ENCODE data around the gene PHPT1. TPM values are rescaled to one million over a fixed set of nuclear protein-coding genes. Genes with fewer than 3 reads are reported as not detected.

The PHPT1 gene
- total and polyA plus RNA-seq, 2 donors (not counting 1 experiment from before 2014, with no cell fraction given) = 99.6 to 190 TPM

DNA sequence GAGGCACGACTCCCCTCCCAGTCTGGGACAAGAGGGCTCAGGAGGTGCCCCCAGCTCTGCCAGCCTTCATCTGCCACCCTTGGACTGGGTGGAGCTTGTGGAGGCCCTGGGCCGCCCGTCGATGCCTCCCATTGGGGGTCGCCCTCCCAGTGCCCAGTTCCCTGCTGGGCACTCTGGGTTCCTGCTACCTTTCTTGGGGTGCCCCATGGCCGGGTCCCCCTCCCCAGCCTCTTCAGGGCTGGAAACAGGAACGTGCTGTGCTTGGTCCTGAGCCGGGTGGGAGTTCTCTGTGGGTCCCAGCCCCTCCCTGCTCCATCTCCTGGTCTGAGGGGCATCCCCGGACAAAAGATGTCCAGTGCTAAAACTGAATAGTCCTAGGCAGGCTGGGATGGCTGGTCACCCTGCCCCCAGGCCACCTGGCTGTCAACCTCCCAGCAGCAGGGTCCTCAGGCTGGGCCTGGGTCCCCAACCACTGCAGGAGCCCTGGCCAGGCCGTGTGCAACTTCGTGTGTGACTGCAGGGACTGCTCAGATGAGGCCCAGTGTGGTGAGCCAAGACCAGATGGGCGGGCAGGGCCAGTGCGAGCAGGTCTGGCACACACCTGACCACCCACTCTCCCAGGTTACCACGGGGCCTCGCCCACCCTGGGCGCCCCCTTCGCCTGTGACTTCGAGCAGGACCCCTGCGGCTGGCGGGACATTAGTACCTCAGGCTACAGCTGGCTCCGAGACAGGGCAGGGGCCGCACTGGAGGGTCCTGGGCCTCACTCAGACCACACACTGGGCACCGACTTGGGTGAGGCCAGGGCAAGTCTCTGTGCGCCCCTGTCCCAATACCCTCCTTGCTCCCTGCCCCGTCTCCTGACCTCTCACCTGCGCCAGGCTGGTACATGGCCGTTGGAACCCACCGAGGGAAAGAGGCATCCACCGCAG lies 3.7 kb downstream of the PHPT1 start:
- Histone ChIP-seq H4K20me1 (ENCODE audit: control insufficient read depth, extremely low read depth, insufficient read depth, low read length) (no peaks in the 10 kb centered on the region), H2AFZ (ENCODE audit: low read length) (no peak overlapping the region), H3K9ac (ENCODE audit: insufficient read depth, low read length) (no peak overlapping the region), H3K4me1 (ENCODE audit: control insufficient read depth, extremely low read depth, insufficient read depth, low read length) (peaks cover 3% of the 10 kb centered on the region), H3K27me3 (ENCODE audit: control insufficient read depth, insufficient read depth, low read length) (no peaks in the 10 kb centered on the region), H3K9me3 (ENCODE audit: control insufficient read depth, insufficient read depth, low read depth, low read length) (no peaks in the 10 kb centered on the region), H3K27ac (ENCODE audit: insufficient read depth, low read length) (no peak overlapping the region), H3K4me2 (ENCODE audit: extremely low read depth, insufficient read depth, low read length) (no peak overlapping the region), H3K36me3 (ENCODE audit: control insufficient read depth, insufficient read depth, low read length) (peaks cover 15% of the 10 kb centered on the region), H3K4me3 (replicated peaks in 1 of 4; ENCODE audit: control extremely low read depth in 1 of 4, insufficient read depth in 1 of 4, low read depth in 3 of 4, low read length in 4 of 4) (no peak overlapping the region), H3K79me2 (ENCODE audit: control insufficient read depth, insufficient read depth, low read length) (no peaks in the 10 kb centered on the region)
- no peak for DNase-seq (ENCODE audit: low read depth in 2 of 2)
- no peak for TF ChIP-seq EZH2 (IDR thresholded peaks at IDR 0.05; ENCODE audit: low read length, missing control alignments)
- TF ChIP-seq, protein P1, sequence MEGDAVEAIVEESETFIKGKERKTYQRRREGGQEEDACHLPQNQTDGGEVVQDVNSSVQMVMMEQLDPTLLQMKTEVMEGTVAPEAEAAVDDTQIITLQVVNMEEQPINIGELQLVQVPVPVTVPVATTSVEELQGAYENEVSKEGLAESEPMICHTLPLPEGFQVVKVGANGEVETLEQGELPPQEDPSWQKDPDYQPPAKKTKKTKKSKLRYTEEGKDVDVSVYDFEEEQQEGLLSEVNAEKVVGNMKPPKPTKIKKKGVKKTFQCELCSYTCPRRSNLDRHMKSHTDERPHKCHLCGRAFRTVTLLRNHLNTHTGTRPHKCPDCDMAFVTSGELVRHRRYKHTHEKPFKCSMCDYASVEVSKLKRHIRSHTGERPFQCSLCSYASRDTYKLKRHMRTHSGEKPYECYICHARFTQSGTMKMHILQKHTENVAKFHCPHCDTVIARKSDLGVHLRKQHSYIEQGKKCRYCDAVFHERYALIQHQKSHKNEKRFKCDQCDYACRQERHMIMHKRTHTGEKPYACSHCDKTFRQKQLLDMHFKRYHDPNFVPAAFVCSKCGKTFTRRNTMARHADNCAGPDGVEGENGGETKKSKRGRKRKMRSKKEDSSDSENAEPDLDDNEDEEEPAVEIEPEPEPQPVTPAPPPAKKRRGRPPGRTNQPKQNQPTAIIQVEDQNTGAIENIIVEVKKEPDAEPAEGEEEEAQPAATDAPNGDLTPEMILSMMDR (conservative IDR thresholded peaks at IDR 0.05 in 1 of 2, IDR thresholded peaks at IDR 0.05 in 1 of 2; ENCODE audit: low read depth in 1 of 2, low read length in 2 of 2) = no peak

DNA sequence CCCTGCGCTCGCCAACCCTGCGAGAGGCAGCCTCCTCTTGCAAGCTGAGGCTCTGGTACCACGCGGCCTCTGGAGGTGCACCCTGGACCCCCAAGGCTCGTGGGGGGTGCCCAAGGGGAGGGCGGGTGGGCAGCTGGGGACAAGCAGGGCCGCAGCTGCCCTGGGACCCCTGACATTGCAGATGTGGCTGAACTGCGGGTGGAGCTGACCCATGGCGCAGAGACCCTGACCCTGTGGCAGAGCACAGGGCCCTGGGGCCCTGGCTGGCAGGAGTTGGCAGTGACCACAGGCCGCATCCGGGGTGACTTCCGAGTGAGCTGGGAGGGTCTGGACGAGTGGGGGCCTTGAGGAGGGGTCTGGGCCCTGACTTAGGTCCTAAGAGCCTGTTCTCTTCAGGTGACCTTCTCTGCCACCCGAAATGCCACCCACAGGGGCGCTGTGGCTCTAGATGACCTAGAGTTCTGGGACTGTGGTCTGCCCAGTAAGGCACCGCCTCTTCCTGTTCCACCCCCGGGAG lies 4.4 kb downstream of the PHPT1 start:
- H4K20me1 ChIP-seq (ENCODE audit: control insufficient read depth, extremely low read depth, insufficient read depth, low read length) = no peaks in the 10 kb centered on the region
- H3K4me2 ChIP-seq (ENCODE audit: extremely low read depth, insufficient read depth, low read length) = no peak overlapping the region
- no peaks in the 10 kb centered on the region for H3K27me3 ChIP-seq (ENCODE audit: control insufficient read depth, insufficient read depth, low read length)
- no peak overlapping the region for H3K4me3 ChIP-seq (replicated peaks in 1 of 4; ENCODE audit: control extremely low read depth in 1 of 4, insufficient read depth in 1 of 4, low read depth in 3 of 4, low read length in 4 of 4)
- TF ChIP-seq, protein P1 (conservative IDR thresholded peaks at IDR 0.05 in 1 of 2, IDR thresholded peaks at IDR 0.05 in 1 of 2; ENCODE audit: low read depth in 1 of 2, low read length in 2 of 2) = no peak
- TF ChIP-seq EZH2 (IDR thresholded peaks at IDR 0.05; ENCODE audit: low read length, missing control alignments) = no peak
- no peaks in the 10 kb centered on the region for H3K9me3 ChIP-seq (ENCODE audit: control insufficient read depth, insufficient read depth, low read depth, low read length)
- peaks cover 3% of the 10 kb centered on the region for H3K4me1 ChIP-seq (ENCODE audit: control insufficient read depth, extremely low read depth, insufficient read depth, low read length)
- H2AFZ ChIP-seq (ENCODE audit: low read length) = no peak overlapping the region
- no peaks in the 10 kb centered on the region for H3K79me2 ChIP-seq (ENCODE audit: control insufficient read depth, insufficient read depth, low read length)
- H3K36me3 ChIP-seq (ENCODE audit: control insufficient read depth, insufficient read depth, low read length) = peaks cover 17% of the 10 kb centered on the region
- no peak for DNase-seq (ENCODE audit: low read depth in 2 of 2)
- no peak overlapping the region for H3K27ac ChIP-seq (ENCODE audit: insufficient read depth, low read length)
- H3K9ac ChIP-seq (ENCODE audit: insufficient read depth, low read length) = no peak overlapping the region

DNA sequence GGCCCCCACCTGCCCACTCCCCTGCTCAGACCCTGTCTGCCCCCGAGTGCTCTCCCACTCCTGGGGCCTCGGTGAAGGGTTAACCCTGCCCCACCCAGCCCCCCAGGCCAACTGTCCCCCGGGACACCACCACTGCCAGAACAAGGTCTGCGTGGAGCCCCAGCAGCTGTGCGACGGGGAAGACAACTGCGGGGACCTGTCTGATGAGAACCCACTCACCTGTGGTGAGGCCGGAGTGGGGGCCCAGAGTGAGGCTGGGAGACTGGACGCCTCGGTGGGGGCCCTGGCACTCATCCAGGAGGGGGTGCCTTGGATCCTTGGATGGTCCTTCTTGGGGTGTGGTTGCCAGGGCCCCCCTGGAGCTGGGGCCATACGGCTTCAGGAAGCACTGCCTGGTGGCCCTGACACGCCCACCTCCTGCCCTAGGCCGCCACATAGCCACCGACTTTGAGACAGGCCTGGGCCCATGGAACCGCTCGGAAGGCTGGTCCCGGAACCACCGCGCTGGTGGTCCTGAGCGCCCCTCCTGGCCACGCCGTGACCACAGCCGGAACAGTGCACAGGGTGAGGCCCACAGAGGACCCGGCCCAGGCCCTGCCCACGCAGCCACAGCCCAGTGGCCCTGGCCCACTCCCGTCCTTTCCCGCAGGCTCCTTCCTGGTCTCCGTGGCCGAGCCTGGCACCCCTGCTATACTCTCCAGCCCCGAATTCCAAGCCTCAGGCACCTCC lies 5.1 kb downstream of the PHPT1 start:
- no peak overlapping the region for H3K27ac ChIP-seq (ENCODE audit: insufficient read depth, low read length)
- DNase-seq (ENCODE audit: low read depth in 2 of 2) = no peak
- no peaks in the 10 kb centered on the region for H3K79me2 ChIP-seq (ENCODE audit: control insufficient read depth, insufficient read depth, low read length)
- no peak for TF ChIP-seq EZH2 (IDR thresholded peaks at IDR 0.05; ENCODE audit: low read length, missing control alignments)
- TF ChIP-seq, protein P1 (conservative IDR thresholded peaks at IDR 0.05 in 1 of 2, IDR thresholded peaks at IDR 0.05 in 1 of 2; ENCODE audit: low read depth in 1 of 2, low read length in 2 of 2) = no peak
- no peak overlapping the region for H2AFZ ChIP-seq (ENCODE audit: low read length)
- no peaks in the 10 kb centered on the region for H3K27me3 ChIP-seq (ENCODE audit: control insufficient read depth, insufficient read depth, low read length)
- peaks cover 3% of the 10 kb centered on the region for H3K4me1 ChIP-seq (ENCODE audit: control insufficient read depth, extremely low read depth, insufficient read depth, low read length)
- H3K9ac ChIP-seq (ENCODE audit: insufficient read depth, low read length) = no peak overlapping the region
- no peak overlapping the region for H3K4me2 ChIP-seq (ENCODE audit: extremely low read depth, insufficient read depth, low read length)
- H4K20me1 ChIP-seq (ENCODE audit: control insufficient read depth, extremely low read depth, insufficient read depth, low read length) = no peaks in the 10 kb centered on the region
- H3K4me3 ChIP-seq (replicated peaks in 1 of 4; ENCODE audit: control extremely low read depth in 1 of 4, insufficient read depth in 1 of 4, low read depth in 3 of 4, low read length in 4 of 4) = no peak overlapping the region
- H3K36me3 ChIP-seq (ENCODE audit: control insufficient read depth, insufficient read depth, low read length) = peaks cover 18% of the 10 kb centered on the region
- no peaks in the 10 kb centered on the region for H3K9me3 ChIP-seq (ENCODE audit: control insufficient read depth, insufficient read depth, low read depth, low read length)
